Ishikawa (cell line): Measurements from ENCODE around the gene PMPCB.

Source experiments
- CEBPB ChIP-seq: IDR thresholded peaks from 2 replicates; pipeline ENCODE4 v1.6.1; 2012
- CREB1 ChIP-seq: IDR thresholded peaks from 2 replicates; pipeline ENCODE4 v1.6.1; 2012; ENCODE audit warnings: low read depth
- EGR1 ChIP-seq: IDR thresholded peaks from 2 replicates; pipeline ENCODE4 v1.6.1; 2012
- EP300 ChIP-seq: IDR thresholded peaks from 2 replicates; pipeline ENCODE4 v1.6.1; 2012; ENCODE audit warnings: borderline replicate concordance
- FOXM1 ChIP-seq: IDR thresholded peaks from 2 replicates; pipeline ENCODE4 v1.6.1; 2012; ENCODE audit warnings: low read depth, borderline replicate concordance
- MAX ChIP-seq: IDR thresholded peaks from 2 replicates; pipeline ENCODE4 v1.6.1; 2012
- NFIC ChIP-seq: IDR thresholded peaks from 2 replicates; pipeline ENCODE4 v1.6.1; 2012
- RAD21 ChIP-seq: IDR thresholded peaks from 2 replicates; pipeline ENCODE4 v1.6.1; 2012; ENCODE audit warnings: low read depth
- REST ChIP-seq: IDR thresholded peaks from 2 replicates; pipeline ENCODE4 v1.6.1; 2012; ENCODE audit warnings: low read depth, mild to moderate bottlenecking
- TAF1 ChIP-seq: IDR thresholded peaks from 2 replicates; pipeline ENCODE4 v1.6.1; 2012; ENCODE audit warnings: low read depth, mild to moderate bottlenecking
- TCF12 ChIP-seq: IDR thresholded peaks from 2 replicates; pipeline ENCODE4 v1.6.1; 2012; ENCODE audit warnings: low read depth
- USF1 ChIP-seq: IDR thresholded peaks from 2 replicates; pipeline ENCODE4 v1.6.1; 2012
- YY1 ChIP-seq: IDR thresholded peaks from 2 replicates; pipeline ENCODE4 v1.6.1; 2012; ENCODE audit warnings: low read depth

GRCh38 chr7:103317009-103317408 lies 19.8 kb downstream of the PMPCB start:
- TF ChIP-seq REST (no peak), CEBPB (no peak), EGR1 (no peak), YY1 (no peak), EP300 (no peak), MAX (no peak), TAF1 (no peak), RAD21 (no peak), FOXM1 (no peak), CREB1 (no peak), NFIC (no peak), USF1 (no peak), TCF12 (no peak)
